Measurements from ENCODE around the gene PCCA. TPM values are rescaled to one million over a fixed set of nuclear protein-coding genes. Genes with fewer than 3 reads are reported as not detected.

The PCCA gene
- total and polyA plus RNA-seq, 2 experiments from 2014 or later = 41.9 to 46.6 TPM

DNA sequence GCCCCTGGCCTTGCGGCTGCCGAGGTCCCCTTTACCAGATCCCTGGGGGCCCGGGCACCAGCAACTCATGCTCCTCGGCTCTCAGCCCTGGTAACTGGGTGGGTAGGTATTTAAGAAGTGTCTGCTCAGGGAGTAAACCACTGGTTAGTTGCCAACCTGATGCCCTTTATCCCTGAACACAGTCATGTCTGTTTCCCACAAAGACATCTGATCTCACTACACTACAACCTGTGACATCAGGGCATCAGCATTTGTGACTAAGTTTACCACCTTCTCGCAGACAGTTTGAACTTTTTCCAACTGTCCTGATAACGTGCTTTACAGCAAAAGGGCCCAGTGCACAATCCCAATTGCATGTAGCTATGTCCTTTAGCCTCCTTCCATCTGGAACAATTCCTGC, 477.6 kb downstream of the PCCA start (continued):
- no peak for TF ChIP-seq ZNF462 (CRISPR knock-in tag; IDR thresholded peaks at IDR 0.05)
- no peak for TF ChIP-seq CREB1 (CRISPR knock-in tag; IDR thresholded peaks at IDR 0.05; ENCODE audit: low read depth)
- TF ChIP-seq ZNF331 (CRISPR knock-in tag; IDR thresholded peaks at IDR 0.05; ENCODE audit: low read depth) = no peak
- TF ChIP-seq, protein P1, sequence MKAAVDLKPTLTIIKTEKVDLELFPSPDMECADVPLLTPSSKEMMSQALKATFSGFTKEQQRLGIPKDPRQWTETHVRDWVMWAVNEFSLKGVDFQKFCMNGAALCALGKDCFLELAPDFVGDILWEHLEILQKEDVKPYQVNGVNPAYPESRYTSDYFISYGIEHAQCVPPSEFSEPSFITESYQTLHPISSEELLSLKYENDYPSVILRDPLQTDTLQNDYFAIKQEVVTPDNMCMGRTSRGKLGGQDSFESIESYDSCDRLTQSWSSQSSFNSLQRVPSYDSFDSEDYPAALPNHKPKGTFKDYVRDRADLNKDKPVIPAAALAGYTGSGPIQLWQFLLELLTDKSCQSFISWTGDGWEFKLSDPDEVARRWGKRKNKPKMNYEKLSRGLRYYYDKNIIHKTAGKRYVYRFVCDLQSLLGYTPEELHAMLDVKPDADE (IDR thresholded peaks at IDR 0.05) = no peak
- TF ChIP-seq EZH2 (IDR thresholded peaks at IDR 0.05; ENCODE audit: low read depth, unreplicated experiment) = no peak
- TF ChIP-seq CTCF (conservative IDR thresholded peaks at IDR 0.05; ENCODE audit: low read depth in 2 of 2) = no peak

DNA sequence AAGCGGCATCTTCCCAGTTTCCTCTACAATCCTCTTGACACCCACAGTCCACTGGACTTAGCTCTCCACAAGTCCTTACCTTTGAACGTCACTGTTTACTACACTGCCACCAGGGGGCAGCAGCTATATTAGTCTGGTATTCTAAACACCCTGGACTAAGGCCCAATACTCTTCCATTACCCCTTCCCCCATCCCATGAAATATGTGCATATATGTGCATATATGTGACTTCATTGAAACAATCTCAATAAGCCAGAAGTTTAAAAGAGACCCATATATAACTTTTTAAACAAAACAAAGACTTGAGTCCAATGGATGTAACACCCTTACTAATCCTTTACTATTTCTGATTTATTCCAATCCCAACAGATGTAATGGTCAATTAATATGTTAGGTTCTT, 484.2 kb downstream of the PCCA start:
- peak; percentile 94 for ATAC-seq
- no peaks in the 10 kb centered on the region for H3K79me2 ChIP-seq (replicated peaks; ENCODE audit: insufficient read depth)
- peaks cover 8% of the 10 kb centered on the region for H3K36me3 Mint-ChIP-seq (ENCODE audit: low read depth)
- TF ChIP-seq ZNF462 (CRISPR knock-in tag; IDR thresholded peaks at IDR 0.05) = no peak

More for the DNA sequence above, 484.2 kb downstream of the PCCA start:
- H3K27me3 ChIP-seq (ENCODE audit: insufficient read depth) = no peaks in the 10 kb centered on the region
- DNase-seq (ENCODE audit: low spot score) = peak; percentile 93
- H3K9me2 ChIP-seq (ENCODE audit: insufficient read depth) = peaks cover 7% of the 10 kb centered on the region
- no peak overlapping the region for H3K4me3 Mint-ChIP-seq
- H3F3A ChIP-seq (replicated peaks; ENCODE audit: low read depth) = 0 out of 2 replicates have a peak, but pooled peaks cover 4% of the 10 kb centered on the region
- H3K4me3 ChIP-seq = no peak overlapping the region
- H2AFZ ChIP-seq = no peak overlapping the region
- no peaks in the 10 kb centered on the region for H4K20me1 ChIP-seq (replicated peaks; ENCODE audit: insufficient read depth)
- no peaks in the 10 kb centered on the region for H3K27me3 Mint-ChIP-seq (ENCODE audit: insufficient read depth, low read depth, poor library complexity)
- H3K27ac ChIP-seq (ENCODE audit: low read depth) = no peak overlapping the region
- no peak overlapping the region for H3K4me2 ChIP-seq
- H3K27ac Mint-ChIP-seq = no peak overlapping the region
- H3K36me3 ChIP-seq (ENCODE audit: insufficient read depth) = no peaks in the 10 kb centered on the region; the same call in 1 of the 2 replicates
- H3K4me1 ChIP-seq (ENCODE audit: insufficient read depth) = no peaks in the 10 kb centered on the region
- H3K9me3 Mint-ChIP-seq = peaks cover 11% of the 10 kb centered on the region
- peaks cover 4% of the 10 kb centered on the region; the same call in 2 of the 3 replicates for H3K4me1 Mint-ChIP-seq

Data from GM23338 (cell line).